PC-9 (cell line): ENCODE data around the gene ANKRD39. TPM values are rescaled to one million over a fixed set of nuclear protein-coding genes. Genes with fewer than 3 reads are reported as not detected.

ENCODE experiments used
- BruUV-seq: library from RNA; stranded (reverse); fragments of 400-500 nt; replicated peaks from 2 replicates; lab custom pipeline; 2021; lab: Mats Ljungman, UMichigan
- CTCF ChIA-PET: fragments of 300-600 bp; sonication (Branson Sonifier 250); formaldehyde crosslinking; loops from one replicate; lab custom pipeline; 2022; ENCODE audit warnings: antibody characterized with exemption; lab: Charles Lee
- POLR2A ChIA-PET: fragments of 300-600 bp; sonication (Branson Sonifier 250); formaldehyde crosslinking; loops from one replicate; lab custom pipeline; 2022; ENCODE audit warnings: antibody characterized with exemption; ENCODE audit not compliant: unreplicated experiment; lab: Charles Lee
- DNase-seq, 2 experiments: peaks; one replicate each; pipeline versions ENCODE4 v3.0.0 to v3.0.0-alpha.2; 2015 to 2022; ENCODE audit warnings: mixed read lengths in 1 of 2
- H2AFZ ChIP-seq: fragments of 200-600 bp; sonication (generic); 2 replicates; pipeline ENCODE4 v1.8.1; 2017; ENCODE audit warnings: antibody characterized with exemption
- H3F3A ChIP-seq: fragments of 200-600 bp; sonication (generic); 2 replicates; pipeline ENCODE4 v1.8.1; 2017; ENCODE audit warnings: antibody characterized with exemption, mild to moderate bottlenecking, low read depth; ENCODE audit not compliant: insufficient read depth
- H3K27ac ChIP-seq: fragments of 200-600 bp; sonication (generic); 2 replicates; pipeline ENCODE4 v1.6.1; 2016; ENCODE audit warnings: mixed run types
- H3K27me3 ChIP-seq: fragments of 200-600 bp; sonication (generic); 2 replicates; pipeline ENCODE4 v1.6.1; 2016; ENCODE audit warnings: low read depth, mixed run types; ENCODE audit not compliant: insufficient read depth
- H3K36me3 ChIP-seq: fragments of 200-600 bp; sonication (generic); 2 replicates; pipeline ENCODE4 v1.6.1; 2016; ENCODE audit warnings: low read depth, mixed run types
- H3K4me1 ChIP-seq: fragments of 200-600 bp; sonication (generic); replicated peaks from 2 replicates; pipeline ENCODE4 v1.6.1; 2016; ENCODE audit warnings: mixed run types; ENCODE audit not compliant: insufficient read depth
- H3K4me2 ChIP-seq: fragments of 200-600 bp; sonication (generic); 2 replicates; pipeline ENCODE4 v1.6.1; 2017; ENCODE audit warnings: mixed run types
- H3K4me3 ChIP-seq: fragments of 200-600 bp; sonication (generic); 2 replicates; pipeline ENCODE4 v1.6.1; 2016; ENCODE audit warnings: mixed run types
- H3K79me2 ChIP-seq: fragments of 200-600 bp; sonication (generic); 2 replicates; pipeline ENCODE4 v1.6.1; 2017; ENCODE audit warnings: low read depth, mixed run types
- H3K9me2 ChIP-seq: fragments of 200-600 bp; sonication (generic); 2 replicates; pipeline ENCODE4 v1.8.1; 2017; ENCODE audit warnings: mild to moderate bottlenecking; ENCODE audit not compliant: insufficient read depth
- H3K9me3 ChIP-seq: fragments of 200-600 bp; sonication (generic); 2 replicates; pipeline ENCODE4 v1.8.1; 2016; ENCODE audit warnings: low read depth; ENCODE audit not compliant: insufficient read depth
- H4K20me1 ChIP-seq: fragments of 200-600 bp; sonication (generic); 2 replicates; pipeline ENCODE4 v1.8.1; 2017; ENCODE audit not compliant: insufficient read depth
- EZH2 ChIP-seq: fragments of 200-600 bp; sonication (generic); IDR thresholded peaks from 2 replicates; pipeline ENCODE4 v1.8.0; 2017; ENCODE audit warnings: antibody characterized with exemption, low read depth
- intact Hi-C: fragments of 100-400 bp; cut with micrococcal nuclease; formaldehyde crosslinking; loops from one replicate; pipeline ENCODE4 v1.10.0; 2022; ENCODE audit not compliant: unreplicated experiment
- microRNA-seq: library from miRNA; unstranded; fragments of <30 nt; microRNA quantifications from one replicate; pipeline ENCODE4 v1.2.0, GENCODE V29; 2021; ENCODE audit warnings: borderline number of aligned reads, borderline replicate concordance
- total RNA-seq: library from RNA; stranded (reverse); gene quantifications from 2 replicates; pipeline ENCODE4 v1.2.3, GENCODE V29; 2021
- TF ChIP-seq, protein P1 (sequence below): fragments of 200-600 bp; sonication (generic); conservative IDR thresholded peaks from 2 replicates; pipeline ENCODE4 v1.6.1; 2017; ENCODE audit warnings: mixed run types, antibody characterized with exemption, mild to moderate bottlenecking, moderate library complexity

Gene ANKRD39
- total RNA-seq, 1 experiment from 2014 or later, result 19.0 TPM

DNA sequence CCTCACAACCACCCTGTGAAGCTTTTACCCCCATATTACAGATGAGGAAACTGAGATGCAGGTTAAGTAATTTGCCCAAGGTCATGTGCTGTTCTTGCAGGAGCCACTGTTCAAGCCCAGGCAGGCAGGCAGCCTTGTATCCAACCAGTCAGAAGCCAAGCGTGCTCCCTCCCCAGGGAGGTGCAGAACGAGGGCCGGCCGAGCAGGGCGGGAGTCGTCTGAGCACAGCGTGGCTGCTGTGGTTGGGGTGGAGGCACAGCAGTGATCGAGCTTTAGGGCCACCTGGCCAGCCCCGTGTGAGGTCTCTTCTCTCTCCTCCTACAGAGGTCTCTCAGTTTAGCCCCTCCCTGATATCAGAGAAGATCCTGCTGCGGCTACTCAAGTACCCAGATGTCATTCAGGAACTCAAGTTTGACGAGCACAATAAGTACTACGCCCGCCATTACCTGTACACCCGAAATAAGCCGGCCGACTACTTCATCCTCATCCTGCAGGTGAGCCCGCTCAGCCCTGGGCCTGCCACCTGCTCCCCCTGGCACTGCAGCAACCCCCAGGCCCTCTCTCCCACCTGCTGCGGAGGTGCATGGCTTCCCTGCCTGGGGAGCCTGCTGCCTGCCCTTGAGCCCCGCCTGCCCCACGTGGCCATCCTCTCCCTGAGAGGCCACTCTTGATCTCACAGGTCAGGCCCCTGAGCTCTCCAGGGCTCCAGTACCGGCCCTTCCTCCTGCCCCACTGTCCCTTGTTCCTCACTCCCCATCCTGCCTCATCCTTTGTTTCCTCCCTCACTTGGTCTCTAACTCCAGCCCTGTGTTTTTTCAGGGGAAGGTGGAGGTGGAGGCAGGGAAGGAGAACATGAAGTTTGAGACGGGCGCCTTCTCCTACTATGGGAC is 58.8 kb downstream of the ANKRD39 start:
- 0 out of 2 replicates have a peak, but pooled peaks cover 5% of the 10 kb centered on the region for H3K79me2 ChIP-seq
- POLR2A ChIA-PET, result no interaction called here

More for the DNA sequence above, 58.8 kb downstream of the ANKRD39 start:
- BruUV-seq, result no TSS peak
- Histone ChIP-seq H2AFZ (no peak overlapping the region), H3F3A (peaks cover 11% of the 10 kb centered on the region), H3K36me3 (no peaks in the 10 kb centered on the region), H4K20me1 (no peaks in the 10 kb centered on the region), H3K4me1 (no peaks in the 10 kb centered on the region), H3K9me3 (no peaks in the 10 kb centered on the region), H3K4me2 (no peak overlapping the region), H3K27ac (no peak overlapping the region), H3K27me3 (no peaks in the 10 kb centered on the region), H3K9me2 (no peaks in the 10 kb centered on the region), H3K4me3 (no peak overlapping the region)
- intact Hi-C loops, result no loop called here
- no peak for DNase-seq
- CTCF ChIA-PET, result no interaction called here
- no peak for TF ChIP-seq EZH2
- TF ChIP-seq, protein P1, sequence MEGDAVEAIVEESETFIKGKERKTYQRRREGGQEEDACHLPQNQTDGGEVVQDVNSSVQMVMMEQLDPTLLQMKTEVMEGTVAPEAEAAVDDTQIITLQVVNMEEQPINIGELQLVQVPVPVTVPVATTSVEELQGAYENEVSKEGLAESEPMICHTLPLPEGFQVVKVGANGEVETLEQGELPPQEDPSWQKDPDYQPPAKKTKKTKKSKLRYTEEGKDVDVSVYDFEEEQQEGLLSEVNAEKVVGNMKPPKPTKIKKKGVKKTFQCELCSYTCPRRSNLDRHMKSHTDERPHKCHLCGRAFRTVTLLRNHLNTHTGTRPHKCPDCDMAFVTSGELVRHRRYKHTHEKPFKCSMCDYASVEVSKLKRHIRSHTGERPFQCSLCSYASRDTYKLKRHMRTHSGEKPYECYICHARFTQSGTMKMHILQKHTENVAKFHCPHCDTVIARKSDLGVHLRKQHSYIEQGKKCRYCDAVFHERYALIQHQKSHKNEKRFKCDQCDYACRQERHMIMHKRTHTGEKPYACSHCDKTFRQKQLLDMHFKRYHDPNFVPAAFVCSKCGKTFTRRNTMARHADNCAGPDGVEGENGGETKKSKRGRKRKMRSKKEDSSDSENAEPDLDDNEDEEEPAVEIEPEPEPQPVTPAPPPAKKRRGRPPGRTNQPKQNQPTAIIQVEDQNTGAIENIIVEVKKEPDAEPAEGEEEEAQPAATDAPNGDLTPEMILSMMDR, result no peak

Small RNA genes within 50 kb of the gene (microRNA-seq; reads per million reads assigned to microRNA genes)
- gene MIR3127, result 4.0 reads per million

Other genes with a start within 250 kb of the ANKRD39 start
- gene KANSL3, start 219.7 kb downstream of the ANKRD39 start, total RNA-seq, result 52.0 and 53.8 TPM in 2 replicates
- 0.09 TPM in 1 of 2 replicates, not detected in the other for gene FER1L5, start 215.3 kb downstream of the ANKRD39 start, total RNA-seq
- 13.2 and 15.6 TPM in 2 replicates for gene LMAN2L, start 118.0 kb downstream of the ANKRD39 start, total RNA-seq
- 28.2 and 31.4 TPM in 2 replicates for gene CNNM4, start 97.1 kb downstream of the ANKRD39 start, total RNA-seq
- gene CNNM3, start 41.7 kb downstream of the ANKRD39 start, total RNA-seq, result 28.7 and 28.8 TPM in 2 replicates
- gene ANKRD23, start 14.0 kb downstream of the ANKRD39 start, total RNA-seq, result 6.0 and 8.9 TPM in 2 replicates
- gene SEMA4C, start 12.1 kb upstream of the ANKRD39 start, total RNA-seq, result 52.8 and 60.5 TPM in 2 replicates
- gene FAM178B, start 128.6 kb upstream of the ANKRD39 start, total RNA-seq, result 1.8 and 3.5 TPM in 2 replicates
- 28.8 and 38.6 TPM in 2 replicates for gene FAHD2B, start 236.9 kb upstream of the ANKRD39 start, total RNA-seq